Lung (tissue), 12 donors: ENCODE data around the gene PIK3R2. TPM values are rescaled to one million over a fixed set of nuclear protein-coding genes. Genes with fewer than 3 reads are reported as not detected.

ENCODE experiments used
- ATAC-seq: fragments of 200-7000 bp; cut with Tn5 transposase; one replicate; pipeline ENCODE4 v1.9.1; 2020; ENCODE audit warnings: moderate number of reproducible peaks; ENCODE audit not compliant: insufficient read depth, low FRiP score
- DNase-seq, 3 donors: peaks; one replicate each; pipeline ENCODE4 v3.0.0-alpha.2; 2013 to 2017
- H3K27ac ChIP-seq, 2 donors: one replicate each; pipeline ENCODE4 v1.5.1; 2013; ENCODE audit warnings: mild to moderate bottlenecking in 2 of 2, moderate library complexity in 2 of 2, control low read depth in 1 of 2, inconsistent platforms in 1 of 2, low read depth in 1 of 2, low read length in 1 of 2
- H3K27me3 ChIP-seq, 3 donors: one replicate each; pipeline ENCODE4 v1.5.1; 2013; ENCODE audit warnings: low read length in 2 of 3; ENCODE audit not compliant: control insufficient read depth in 3 of 3, insufficient read depth in 3 of 3
- H3K36me3 ChIP-seq, 4 donors: one replicate each; pipeline ENCODE4 v1.5.1; 2013; ENCODE audit warnings: low read length in 4 of 4, mild to moderate bottlenecking in 1 of 4, moderate library complexity in 1 of 4; ENCODE audit not compliant: control insufficient read depth in 4 of 4, insufficient read depth in 4 of 4
- H3K4me1 ChIP-seq, 5 donors: one replicate each; pipeline ENCODE4 v1.5.1; 2013; ENCODE audit warnings: low read length in 5 of 5, mild to moderate bottlenecking in 2 of 5, moderate library complexity in 1 of 5; ENCODE audit not compliant: control insufficient read depth in 5 of 5, insufficient read depth in 5 of 5
- H3K4me3 ChIP-seq: one replicate; pipeline ENCODE4 v1.5.1; 2013; ENCODE audit warnings: mild to moderate bottlenecking, control low read depth, moderate library complexity
- H3K9ac ChIP-seq, 2 donors: one replicate each; pipeline ENCODE4 v1.5.1; 2013; ENCODE audit warnings: low read length in 2 of 2, control low read depth in 1 of 2; ENCODE audit not compliant: insufficient read depth in 1 of 2
- H3K9me3 ChIP-seq, 4 donors: one replicate each; pipeline ENCODE4 v1.5.1; 2013; ENCODE audit warnings: low read length in 3 of 4, mild to moderate bottlenecking in 1 of 4, moderate library complexity in 1 of 4; ENCODE audit not compliant: control insufficient read depth in 4 of 4, insufficient read depth in 3 of 4
- WGBS, 2 donors: extraction: QIAGEN DNeasy Blood & Tissue Kit; methylation state at CpG; one replicate each; pipeline ENCODE4 v1.1.7; 2013; 5-methylcytosine and 5-hydroxymethylcytosine counted together
- polyA plus RNA-seq, 2 donors: library from polyadenylated mRNA; stranded (reverse); fragments of 200-250 nt; gene quantifications; one replicate each; pipeline ENCODE4 v1.2.1, GENCODE V29; 2013
- total RNA-seq, 2 donors: library from RNA; depleted of rRNA in 1 of 2; stranded (reverse); fragments of >200 nt in 1 of 2; gene quantifications; one replicate each; pipeline ENCODE4 v1.2.1, GENCODE V29; 2014 to 2021
- TF ChIP-seq, protein P1 (sequence below): IDR thresholded peaks from 2 replicates; pipeline ENCODE4 v1.5.1; 2012; ENCODE audit warnings: mild to moderate bottlenecking; ENCODE audit errors: control extremely low read depth, extremely low read depth
- donor health status: control.
- donor health status: control.
- donor health status: Bipolar disorder and iron deficiency.
- donor health status: healthy.
- donor health status: DM: yes; HTN: yes; CAD: no.

The PIK3R2 gene
- total and polyA plus RNA-seq, 4 donors, result 7.0 to 36.2 (median 20.4) TPM

- DNase-seq, result peak in 2 of 3 donors; percentile 52 to 59
- Histone ChIP-seq H3K4me3 (no peak overlapping the region), H3K27ac (peak overlapping the region in 1 of 2 donors; percentile 32)
Observed at GRCh38 chr19:18194554-18195238, 41.7 kb downstream of the PIK3R2 start.

GRCh38 chr19:18196511-18196845 is 43.5 kb downstream of the PIK3R2 start:
- H3K4me3 ChIP-seq, result no peak overlapping the region
- no peak overlapping the region for H3K27ac ChIP-seq
- peaks cover 0 to 20% (median 9%) of the 10 kb centered on the region in 5 donors for H3K4me1 ChIP-seq
- H3K9ac ChIP-seq, result no peak overlapping the region
- WGBS, 2 donors, result 82 to 95% methylated on average over 7 of the region's 7 CpGs
- H3K27me3 ChIP-seq, result no peaks in the 10 kb centered on the region
- ATAC-seq, result no peak
- TF ChIP-seq, protein P1, sequence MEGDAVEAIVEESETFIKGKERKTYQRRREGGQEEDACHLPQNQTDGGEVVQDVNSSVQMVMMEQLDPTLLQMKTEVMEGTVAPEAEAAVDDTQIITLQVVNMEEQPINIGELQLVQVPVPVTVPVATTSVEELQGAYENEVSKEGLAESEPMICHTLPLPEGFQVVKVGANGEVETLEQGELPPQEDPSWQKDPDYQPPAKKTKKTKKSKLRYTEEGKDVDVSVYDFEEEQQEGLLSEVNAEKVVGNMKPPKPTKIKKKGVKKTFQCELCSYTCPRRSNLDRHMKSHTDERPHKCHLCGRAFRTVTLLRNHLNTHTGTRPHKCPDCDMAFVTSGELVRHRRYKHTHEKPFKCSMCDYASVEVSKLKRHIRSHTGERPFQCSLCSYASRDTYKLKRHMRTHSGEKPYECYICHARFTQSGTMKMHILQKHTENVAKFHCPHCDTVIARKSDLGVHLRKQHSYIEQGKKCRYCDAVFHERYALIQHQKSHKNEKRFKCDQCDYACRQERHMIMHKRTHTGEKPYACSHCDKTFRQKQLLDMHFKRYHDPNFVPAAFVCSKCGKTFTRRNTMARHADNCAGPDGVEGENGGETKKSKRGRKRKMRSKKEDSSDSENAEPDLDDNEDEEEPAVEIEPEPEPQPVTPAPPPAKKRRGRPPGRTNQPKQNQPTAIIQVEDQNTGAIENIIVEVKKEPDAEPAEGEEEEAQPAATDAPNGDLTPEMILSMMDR, result no peak
- H3K9me3 ChIP-seq, result no peaks in the 10 kb centered on the region
- DNase-seq, result no peak
- peaks cover 0 to 23% (median 7%) of the 10 kb centered on the region in 4 donors for H3K36me3 ChIP-seq

More at GRCh38 chr19:18194554-18195238, 41.7 kb downstream of the PIK3R2 start:
- Histone ChIP-seq H3K9ac (peak overlapping the region in 1 of 2 donors; percentile 23), H3K36me3 (peaks cover 0 to 23% (median 7%) of the 10 kb centered on the region in 4 donors), H3K4me1 (peaks cover 0 to 20% (median 9%) of the 10 kb centered on the region in 5 donors), H3K9me3 (no peaks in the 10 kb centered on the region), H3K27me3 (no peaks in the 10 kb centered on the region)
- TF ChIP-seq, protein P1, result no peak
- no peak for ATAC-seq
- 19 to 22% methylated on average over 27 of the region's 27 CpGs for WGBS, 2 donors

- H3K9me3 ChIP-seq, result no peaks in the 10 kb centered on the region
- DNase-seq, result no peak
- H3K27ac ChIP-seq, result no peak overlapping the region
Observed at GRCh38 chr19:18197306-18197705, 44.3 kb downstream of the PIK3R2 start.

More at GRCh38 chr19:18197306-18197705, 44.3 kb downstream of the PIK3R2 start:
- no peaks in the 10 kb centered on the region for H3K27me3 ChIP-seq
- peaks cover 0 to 23% (median 7%) of the 10 kb centered on the region in 4 donors for H3K36me3 ChIP-seq
- peaks cover 0 to 15% (median 9%) of the 10 kb centered on the region in 5 donors for H3K4me1 ChIP-seq
- H3K4me3 ChIP-seq, result no peak overlapping the region
- no peak overlapping the region for H3K9ac ChIP-seq
- no peak for ATAC-seq
- WGBS, 2 donors, result 93 to 94% methylated on average over 18 of the region's 18 CpGs
- TF ChIP-seq, protein P1, result no peak
